Bronchial epithelial cell (primary cell): ENCODE results near the gene DOK1. TPM values are rescaled to one million over a fixed set of nuclear protein-coding genes. Genes with fewer than 3 reads are reported as not detected.

Experiments used
- DNase-seq: peaks from one replicate; pipeline ENCODE4 v3.0.0-alpha.2; 2010; ENCODE audit warnings: low read depth
- FAIRE-seq: peaks from 2 replicates; lab custom pipeline; 2011; peaks lifted over from hg19 to GRCh38; lab: Jason Lieb, UNC
- H3K27me3 ChIP-seq: 2 replicates; pipeline ENCODE4 v1.5.1; 2011; ENCODE audit warnings: low read length; ENCODE audit not compliant: control insufficient read depth, insufficient read depth
- H3K36me3 ChIP-seq: 2 replicates; pipeline ENCODE4 v1.5.1; 2011; ENCODE audit warnings: low read length; ENCODE audit not compliant: control insufficient read depth, insufficient read depth
- H3K4me3 ChIP-seq: 2 replicates; pipeline ENCODE4 v1.5.1; 2011; ENCODE audit warnings: mild to moderate bottlenecking, low read depth, low read length, control low read depth
- CTCF ChIP-seq: IDR thresholded peaks from 2 replicates; pipeline ENCODE4 v1.5.1; 2011; ENCODE audit warnings: mild to moderate bottlenecking, moderate library complexity, low read length, control low read depth, inconsistent platforms; ENCODE audit not compliant: insufficient read depth, severe bottlenecking
- total RNA-seq: library from RNA; depleted of rRNA; stranded (reverse); fragments of >200 nt; gene quantifications from 2 replicates; pipeline ENCODE4 v1.2.1, GENCODE V29; 2014

The DOK1 gene
- total RNA-seq, 1 donor from 2014 or later = 1.1 TPM

GRCh38 chr2:74511104-74511989 lies 43.2 kb upstream of the DOK1 start:
- FAIRE-seq (no peak), DNase-seq (no peak)
- H3K4me3 ChIP-seq = no peak overlapping the region
- no peak for TF ChIP-seq CTCF
- peaks cover 44% of the 10 kb centered on the region for H3K27me3 ChIP-seq
- no peaks in the 10 kb centered on the region for H3K36me3 ChIP-seq

- no peak for FAIRE-seq
- Histone ChIP-seq H3K27me3 (peaks cover 44% of the 10 kb centered on the region), H3K36me3 (no peaks in the 10 kb centered on the region), H3K4me3 (no peak overlapping the region)
- TF ChIP-seq CTCF = no peak
- DNase-seq = no peak
These were observed 41.5 kb upstream of the DOK1 start for GRCh38 chr2:74512744-74513604.

GRCh38 chr2:74513605-74514367 lies 40.7 kb upstream of the DOK1 start:
- Histone ChIP-seq H3K27me3 (peaks cover 44% of the 10 kb centered on the region), H3K36me3 (no peaks in the 10 kb centered on the region), H3K4me3 (no peak overlapping the region)
- DNase-seq (no peak), FAIRE-seq (no peak)
- TF ChIP-seq CTCF = no peak

- Histone ChIP-seq H3K36me3 (no peaks in the 10 kb centered on the region), H3K27me3 (peaks cover 44% of the 10 kb centered on the region), H3K4me3 (no peak within 1 kb of the TSS)
- DNase-seq = no peak
- no peak for TF ChIP-seq CTCF
- FAIRE-seq = no peak
These were observed 39.9 kb upstream of the DOK1 start, which contains the start of gene TLX2 for GRCh38 chr2:74514368-74515270. Gene TLX2 (plus strand): TSS chr2:74514450. CDS start chr2:74514807, 357 bp downstream.
